Fibroblast of upper back skin (primary cell): ENCODE measurements around the gene CCDC88B.

Experiments
- DNase-seq: peaks from one replicate; pipeline ENCODE4 v3.0.0-alpha.2; 2013

Gene CCDC88B, protein sequence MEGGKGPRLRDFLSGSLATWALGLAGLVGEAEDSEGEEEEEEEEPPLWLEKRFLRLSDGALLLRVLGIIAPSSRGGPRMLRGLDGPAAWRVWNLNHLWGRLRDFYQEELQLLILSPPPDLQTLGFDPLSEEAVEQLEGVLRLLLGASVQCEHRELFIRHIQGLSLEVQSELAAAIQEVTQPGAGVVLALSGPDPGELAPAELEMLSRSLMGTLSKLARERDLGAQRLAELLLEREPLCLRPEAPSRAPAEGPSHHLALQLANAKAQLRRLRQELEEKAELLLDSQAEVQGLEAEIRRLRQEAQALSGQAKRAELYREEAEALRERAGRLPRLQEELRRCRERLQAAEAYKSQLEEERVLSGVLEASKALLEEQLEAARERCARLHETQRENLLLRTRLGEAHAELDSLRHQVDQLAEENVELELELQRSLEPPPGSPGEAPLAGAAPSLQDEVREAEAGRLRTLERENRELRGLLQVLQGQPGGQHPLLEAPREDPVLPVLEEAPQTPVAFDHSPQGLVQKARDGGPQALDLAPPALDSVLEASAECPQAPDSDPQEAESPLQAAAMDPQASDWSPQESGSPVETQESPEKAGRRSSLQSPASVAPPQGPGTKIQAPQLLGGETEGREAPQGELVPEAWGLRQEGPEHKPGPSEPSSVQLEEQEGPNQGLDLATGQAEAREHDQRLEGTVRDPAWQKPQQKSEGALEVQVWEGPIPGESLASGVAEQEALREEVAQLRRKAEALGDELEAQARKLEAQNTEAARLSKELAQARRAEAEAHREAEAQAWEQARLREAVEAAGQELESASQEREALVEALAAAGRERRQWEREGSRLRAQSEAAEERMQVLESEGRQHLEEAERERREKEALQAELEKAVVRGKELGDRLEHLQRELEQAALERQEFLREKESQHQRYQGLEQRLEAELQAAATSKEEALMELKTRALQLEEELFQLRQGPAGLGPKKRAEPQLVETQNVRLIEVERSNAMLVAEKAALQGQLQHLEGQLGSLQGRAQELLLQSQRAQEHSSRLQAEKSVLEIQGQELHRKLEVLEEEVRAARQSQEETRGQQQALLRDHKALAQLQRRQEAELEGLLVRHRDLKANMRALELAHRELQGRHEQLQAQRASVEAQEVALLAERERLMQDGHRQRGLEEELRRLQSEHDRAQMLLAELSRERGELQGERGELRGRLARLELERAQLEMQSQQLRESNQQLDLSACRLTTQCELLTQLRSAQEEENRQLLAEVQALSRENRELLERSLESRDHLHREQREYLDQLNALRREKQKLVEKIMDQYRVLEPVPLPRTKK (N-terminal part only)

DNA sequence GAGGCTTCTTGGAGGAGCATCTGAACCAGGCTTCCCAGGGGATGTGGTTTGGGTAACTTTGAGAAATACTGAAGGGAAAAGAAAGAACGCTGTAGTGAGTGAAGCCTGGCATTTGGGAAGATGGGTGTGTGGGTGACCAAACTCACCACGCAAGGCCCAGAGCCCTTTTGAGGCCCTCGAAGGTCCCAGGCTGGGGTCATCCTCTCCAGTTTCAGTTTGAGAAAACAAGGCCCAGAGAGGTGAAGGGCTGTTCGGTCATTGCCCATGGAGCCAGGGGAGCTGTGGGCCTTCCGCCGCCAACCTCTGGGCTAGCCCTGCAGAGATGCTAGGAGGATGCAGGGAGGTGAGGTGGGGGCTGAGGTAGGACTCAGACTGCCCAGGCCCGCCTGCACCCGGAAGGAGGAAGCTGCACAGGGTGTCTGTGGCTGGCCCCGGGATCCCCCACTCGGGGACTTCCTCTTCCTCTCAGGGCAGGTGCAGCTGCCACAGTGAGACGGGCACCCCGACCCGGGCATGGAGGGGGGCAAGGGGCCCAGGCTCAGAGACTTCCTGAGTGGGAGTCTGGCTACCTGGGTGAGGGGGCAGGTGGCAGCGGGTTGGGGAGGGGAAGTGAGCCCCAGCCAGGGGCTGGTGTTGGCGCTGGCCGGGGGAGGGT, at the start of gene CCDC88B:
CCDC88B (plus strand) TSS at position 451 of the 655 bp plus-strand sequence; CDS start at position 514, 63 bp downstream.
- DNase-seq = no peak

DNA sequence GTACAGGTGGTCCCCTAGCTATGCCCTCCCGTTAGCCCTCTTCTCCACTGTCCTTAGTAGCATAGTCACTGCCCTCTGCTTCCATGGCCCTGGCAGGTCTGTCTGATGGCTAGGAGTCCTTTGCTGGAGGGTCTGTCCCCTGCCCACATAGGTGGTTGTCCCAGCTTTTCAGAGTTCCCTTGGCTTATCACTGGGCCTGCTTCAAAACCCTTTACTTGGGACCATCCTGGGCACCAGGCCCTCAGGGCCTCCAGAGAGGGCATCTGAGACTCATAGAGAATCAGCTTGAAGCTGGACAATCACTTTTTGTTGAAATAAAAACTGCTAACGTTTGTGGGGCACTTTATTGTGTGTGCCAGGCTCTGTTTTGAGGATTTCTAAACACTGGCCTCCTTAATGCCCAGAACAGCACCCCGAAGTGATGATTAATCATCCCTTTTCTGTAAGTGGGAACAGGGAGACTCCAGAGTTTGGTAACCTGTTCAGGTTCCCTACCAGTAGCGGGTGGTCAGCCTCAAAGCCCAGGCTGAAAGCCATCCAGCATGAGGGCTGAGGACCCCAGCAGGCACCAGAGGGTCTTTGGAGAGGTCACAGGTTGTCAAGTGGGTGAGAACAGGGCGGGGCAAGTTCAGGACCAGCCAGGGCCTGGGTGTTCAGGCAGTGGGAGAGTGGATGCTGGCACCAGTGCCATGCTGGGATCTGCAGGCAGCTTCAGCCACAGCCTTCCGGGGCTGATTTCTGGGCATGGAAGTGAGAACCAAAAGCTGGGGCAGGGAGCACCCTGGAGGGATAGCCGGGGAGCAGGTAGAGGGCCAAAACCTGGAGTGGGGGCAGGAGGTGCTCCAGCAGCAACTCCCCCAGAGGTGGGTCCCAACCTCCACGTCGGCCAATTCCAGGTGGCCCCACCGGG, 49.4 kb upstream of the CCDC88B start:
- DNase-seq = no peak

DNA sequence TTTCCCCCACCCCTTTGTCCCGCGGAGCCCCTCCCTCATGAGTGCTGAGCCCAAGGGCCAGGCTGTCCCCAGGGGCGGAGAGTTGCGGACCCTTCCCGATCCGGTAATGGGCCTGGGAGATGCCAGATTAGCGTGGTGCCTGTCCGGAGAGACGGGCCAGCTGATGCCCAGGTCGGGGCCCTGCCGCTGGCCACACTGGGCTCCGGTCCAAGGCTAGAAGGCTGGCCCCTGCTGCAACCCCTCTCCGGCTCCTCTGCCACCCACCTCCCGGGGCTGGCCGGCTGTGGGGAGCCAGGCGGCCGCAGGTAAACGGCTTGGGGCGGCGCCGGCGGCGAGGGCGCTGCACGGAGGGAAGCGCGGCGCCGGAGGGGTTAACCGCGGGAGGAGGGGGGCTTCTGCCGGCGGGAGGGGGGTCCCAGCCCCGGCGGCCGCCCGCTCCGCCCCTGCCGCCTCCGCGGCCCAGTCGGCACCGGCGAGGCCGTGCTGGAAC, 48.7 kb upstream of the CCDC88B start, which contains the start of gene KCNK4:
KCNK4 (plus strand) TSS at position 41 of the 490 bp plus-strand sequence. CDS start 1,717 bp downstream, outside the sequence.
- DNase-seq = no peak

DNA sequence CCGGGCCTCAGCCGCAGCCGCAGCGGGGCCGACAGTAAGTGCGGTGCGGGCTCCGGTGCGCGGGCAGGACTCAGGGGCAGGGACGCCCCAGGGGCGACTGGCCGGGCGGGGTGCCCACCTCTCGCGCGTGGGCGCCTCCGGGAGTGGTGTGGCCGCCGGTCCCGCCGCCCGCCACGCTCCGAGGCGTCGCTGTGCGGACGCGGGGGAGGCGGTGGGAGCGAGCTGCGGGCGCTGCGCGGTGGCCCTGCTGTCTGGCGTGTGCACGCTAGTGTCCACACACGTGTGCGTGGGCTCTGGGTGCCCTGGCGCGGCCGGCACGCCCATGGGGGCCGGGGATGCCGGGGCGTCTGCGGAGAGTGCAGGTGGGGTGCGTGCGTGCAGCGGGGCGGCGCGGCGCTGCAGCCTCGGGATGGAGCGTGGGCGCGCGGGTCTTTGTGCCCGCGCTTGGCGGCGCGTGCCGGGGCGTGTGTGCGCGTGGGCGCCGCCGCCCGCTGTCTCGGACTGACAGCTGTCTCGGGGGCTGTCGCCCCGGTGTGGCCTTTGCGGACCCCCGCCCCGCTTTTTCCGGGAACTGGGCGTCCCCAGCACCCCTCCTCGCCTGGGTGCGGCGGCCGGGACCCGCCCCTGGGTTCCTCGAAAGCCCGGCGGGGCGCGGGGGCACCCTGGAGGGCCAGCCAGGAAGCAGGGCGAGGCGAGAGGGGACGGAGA, 48.1 kb upstream of the CCDC88B start:
- no peak for DNase-seq

DNA sequence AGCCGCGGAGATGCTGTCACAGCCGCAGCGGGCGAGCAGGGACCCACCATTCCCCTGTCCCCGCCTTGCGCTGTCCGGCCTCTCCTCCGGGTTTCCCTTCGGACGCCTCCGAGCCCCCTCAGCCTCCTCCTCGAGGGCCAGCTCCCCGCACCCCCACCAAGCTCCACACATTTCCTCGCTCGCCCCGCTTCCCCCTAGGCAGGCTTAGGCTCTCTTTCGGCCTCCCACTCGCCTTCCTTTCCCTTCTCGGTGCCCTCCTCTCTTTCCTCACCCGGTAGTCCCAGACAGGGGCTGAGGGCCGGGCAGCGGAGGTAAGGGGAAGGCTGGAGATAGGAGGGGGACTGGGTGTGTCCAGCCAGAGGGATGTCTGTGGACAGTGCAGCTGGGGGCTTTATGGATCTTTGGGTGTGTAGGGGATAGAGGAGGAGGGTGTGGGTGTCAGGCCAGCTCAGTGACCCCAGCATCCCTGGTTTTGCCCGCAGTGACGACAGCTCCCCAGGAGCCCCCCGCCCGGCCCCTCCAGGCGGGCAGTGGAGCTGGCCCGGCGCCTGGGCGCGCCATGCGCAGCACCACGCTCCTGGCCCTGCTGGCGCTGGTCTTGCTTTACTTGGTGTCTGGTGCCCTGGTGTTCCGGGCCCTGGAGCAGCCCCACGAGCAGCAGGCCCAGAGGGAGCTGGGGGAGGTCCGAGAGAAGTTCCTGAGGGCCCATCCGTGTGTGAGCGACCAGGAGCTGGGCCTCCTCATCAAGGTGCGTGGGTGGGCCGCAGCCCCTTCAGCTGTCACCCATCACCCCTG, 47.3 kb upstream of the CCDC88B start:
- DNase-seq = no peak

DNA sequence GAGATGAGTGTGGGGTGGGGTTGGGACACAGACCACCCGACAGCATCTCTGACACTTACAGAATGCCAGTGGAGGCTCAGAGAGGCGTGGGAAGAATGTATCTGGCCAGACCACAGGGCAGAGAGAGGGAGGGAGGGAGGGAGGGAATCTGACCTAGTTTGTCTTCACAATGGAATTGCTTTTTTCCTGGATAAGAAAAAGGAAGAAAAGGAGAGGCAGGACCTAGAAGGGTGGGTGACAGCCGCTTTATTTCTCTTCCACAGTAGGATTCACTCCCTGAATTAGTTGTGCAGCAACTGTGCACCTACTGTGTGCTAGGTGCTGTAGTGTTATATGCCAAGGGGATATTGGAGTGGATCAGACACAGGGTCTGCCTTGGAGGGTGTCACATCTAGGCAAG, 45.2 kb upstream of the CCDC88B start:
- no peak for DNase-seq

DNA sequence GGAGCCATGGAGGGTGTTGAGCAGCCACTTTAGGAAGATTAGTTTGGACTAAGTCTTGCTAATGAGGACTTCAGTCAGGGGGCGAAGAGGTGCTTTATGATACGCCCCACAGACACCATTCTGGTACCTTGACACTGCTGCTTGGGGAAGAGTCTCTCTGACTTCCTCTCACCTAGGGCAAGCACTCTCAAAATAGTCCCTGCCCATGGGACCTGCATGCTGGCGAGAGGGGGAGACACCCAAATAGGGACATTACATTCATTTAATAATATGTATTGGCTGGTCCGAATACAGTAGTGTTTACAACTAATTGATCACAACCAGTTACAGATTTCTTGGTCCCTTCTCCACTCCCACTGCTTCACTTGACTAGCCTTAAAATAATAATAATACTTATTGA, 44.2 kb upstream of the CCDC88B start:
- DNase-seq = no peak

DNA sequence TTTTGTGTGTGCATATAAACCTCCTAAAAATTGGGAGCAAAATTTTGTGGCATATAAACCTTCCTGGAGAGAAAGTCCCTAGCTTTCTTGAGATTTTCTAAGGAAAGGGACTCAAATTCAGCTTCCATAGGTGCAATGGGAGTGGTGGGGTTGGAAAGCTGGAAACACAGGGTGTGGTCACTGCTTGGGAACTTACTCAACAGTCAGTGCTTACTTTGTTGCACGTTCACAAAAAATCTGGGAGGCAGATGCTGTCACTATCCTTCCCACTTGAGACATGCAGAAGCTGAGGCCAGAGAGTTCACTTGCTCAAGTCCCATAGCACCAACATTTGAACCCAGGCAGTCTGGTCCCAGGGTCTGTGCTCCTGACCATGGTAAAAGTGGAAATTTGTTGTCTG, 43.8 kb upstream of the CCDC88B start:
- DNase-seq = no peak

DNA sequence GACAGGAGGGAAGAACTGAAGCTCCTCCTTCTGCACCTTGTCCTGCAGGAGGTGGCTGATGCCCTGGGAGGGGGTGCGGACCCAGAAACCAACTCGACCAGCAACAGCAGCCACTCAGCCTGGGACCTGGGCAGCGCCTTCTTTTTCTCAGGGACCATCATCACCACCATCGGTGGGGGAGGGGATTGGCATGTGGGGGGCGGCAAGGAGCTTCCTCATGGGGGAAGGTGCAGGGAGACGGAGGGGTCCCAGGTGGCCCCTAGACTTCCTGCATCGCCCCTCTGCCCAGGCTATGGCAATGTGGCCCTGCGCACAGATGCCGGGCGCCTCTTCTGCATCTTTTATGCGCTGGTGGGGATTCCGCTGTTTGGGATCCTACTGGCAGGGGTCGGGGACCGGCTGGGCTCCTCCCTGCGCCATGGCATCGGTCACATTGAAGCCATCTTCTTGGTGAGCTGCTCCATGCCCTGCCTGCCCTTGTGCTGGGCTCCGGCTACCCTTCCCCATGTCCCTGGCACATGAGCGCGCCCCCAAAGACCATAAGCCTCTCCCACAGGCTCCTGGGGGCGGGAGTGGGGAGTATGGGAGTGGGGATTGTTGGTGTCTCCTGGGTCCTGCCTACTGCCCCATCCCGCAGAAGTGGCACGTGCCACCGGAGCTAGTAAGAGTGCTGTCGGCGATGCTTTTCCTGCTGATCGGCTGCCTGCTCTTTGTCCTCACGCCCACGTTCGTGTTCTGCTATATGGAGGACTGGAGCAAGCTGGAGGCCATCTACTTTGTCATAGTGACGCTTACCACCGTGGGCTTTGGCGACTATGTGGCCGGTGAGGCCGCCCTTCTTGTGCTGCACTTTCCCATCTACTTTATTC, 42.9 kb upstream of the CCDC88B start:
- DNase-seq = no peak

DNA sequence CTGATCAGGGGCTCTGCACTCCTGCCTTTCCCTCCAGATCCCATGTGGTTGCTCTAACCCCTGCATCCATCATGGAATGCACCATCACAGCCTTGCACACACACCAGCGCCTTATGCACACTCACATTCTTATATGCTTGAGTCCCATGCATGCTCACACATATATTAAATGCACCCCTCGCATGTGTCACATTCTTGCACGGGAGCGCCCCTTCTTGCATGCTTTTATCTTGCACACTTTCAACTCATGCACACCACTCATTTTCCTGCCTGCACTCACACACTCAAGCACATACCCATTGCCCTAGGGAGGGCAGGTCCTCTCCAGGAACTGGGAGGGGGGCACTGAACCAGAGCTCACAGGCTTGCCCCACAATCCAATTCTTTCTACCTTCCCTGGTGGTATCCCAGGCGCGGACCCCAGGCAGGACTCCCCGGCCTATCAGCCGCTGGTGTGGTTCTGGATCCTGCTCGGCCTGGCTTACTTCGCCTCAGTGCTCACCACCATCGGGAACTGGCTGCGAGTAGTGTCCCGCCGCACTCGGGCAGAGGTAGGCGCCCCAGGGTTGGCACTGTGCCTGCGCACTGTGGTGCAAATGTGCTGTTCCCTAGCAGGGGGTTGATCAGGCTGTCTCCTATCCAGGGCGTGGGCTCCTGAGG, 42.2 kb upstream of the CCDC88B start:
- no peak for DNase-seq

DNA sequence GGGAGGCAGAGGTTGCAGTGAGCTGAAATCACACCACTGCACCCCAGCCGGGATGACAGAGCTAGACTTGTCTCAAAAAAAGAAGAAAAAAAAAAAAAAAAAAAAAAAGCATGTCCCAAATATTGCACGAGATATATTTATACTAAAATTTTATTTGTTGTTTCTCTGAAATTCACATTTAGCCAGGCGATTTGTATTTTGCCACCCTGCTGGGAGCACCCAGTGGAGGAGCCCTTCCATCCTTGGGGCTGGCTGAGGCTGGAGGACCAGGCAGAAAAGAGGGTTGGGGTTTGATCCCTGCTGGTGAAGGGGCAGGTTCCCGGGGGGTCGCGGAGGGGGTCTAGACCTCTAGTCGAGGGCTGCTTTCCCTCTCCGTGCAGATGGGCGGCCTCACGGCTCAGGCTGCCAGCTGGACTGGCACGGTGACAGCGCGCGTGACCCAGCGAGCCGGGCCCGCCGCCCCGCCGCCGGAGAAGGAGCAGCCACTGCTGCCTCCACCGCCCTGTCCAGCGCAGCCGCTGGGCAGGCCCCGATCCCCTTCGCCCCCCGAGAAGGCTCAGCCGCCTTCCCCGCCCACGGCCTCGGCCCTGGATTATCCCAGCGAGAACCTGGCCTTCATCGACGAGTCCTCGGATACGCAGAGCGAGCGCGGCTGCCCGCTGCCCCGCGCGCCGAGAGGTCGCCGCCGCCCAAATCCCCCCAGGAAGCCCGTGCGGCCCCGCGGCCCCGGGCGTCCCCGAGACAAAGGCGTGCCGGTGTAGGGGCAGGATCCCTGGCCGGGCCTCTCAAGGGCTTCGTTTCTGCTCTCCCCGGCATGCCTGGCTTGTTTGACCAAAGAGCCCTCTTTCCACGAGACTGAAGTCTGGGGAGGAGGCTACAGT, 40.8 kb upstream of the CCDC88B start:
- no peak for DNase-seq

DNA sequence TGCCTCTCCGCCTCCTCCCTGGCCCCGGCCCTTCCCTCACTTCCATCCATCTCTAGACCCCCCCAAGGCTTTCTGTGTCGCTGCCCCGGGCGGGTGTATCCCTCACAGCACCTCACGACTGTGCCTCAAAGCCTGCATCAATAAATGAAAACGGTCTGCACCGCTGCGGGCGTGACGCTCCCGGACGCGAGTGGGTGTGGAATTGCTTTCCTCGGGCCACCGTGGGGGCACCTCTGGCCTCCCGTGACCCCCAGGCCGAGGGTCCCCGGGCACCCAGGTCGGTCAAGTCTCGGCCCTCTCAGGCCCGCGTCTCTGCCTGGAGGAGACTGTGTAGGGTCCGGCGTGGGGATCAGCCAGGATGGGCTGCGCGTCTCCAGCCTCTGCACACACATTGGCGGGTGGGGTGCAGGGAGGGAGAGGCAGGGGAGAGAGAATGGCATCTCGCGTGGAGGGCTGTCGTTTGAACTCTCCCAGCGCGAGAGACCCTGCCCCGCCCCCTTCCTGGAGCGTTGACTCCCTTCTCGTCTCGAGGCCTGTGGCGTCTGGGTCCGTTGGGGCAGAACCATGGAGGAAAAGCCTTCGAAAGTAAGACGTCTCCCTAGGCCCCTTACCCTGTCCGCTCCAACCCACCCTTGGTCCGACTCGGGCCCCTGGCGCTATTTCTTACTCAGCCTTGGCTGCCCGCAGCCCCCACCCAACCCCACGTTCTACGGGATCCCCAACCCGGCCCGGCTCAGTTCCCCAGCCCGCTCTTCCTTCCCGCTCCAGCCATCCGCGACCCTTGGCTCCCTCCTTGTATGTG, 40.0 kb upstream of the CCDC88B start, which contains the start of gene CATSPERZ:
CATSPERZ (plus strand) TSS at position 512 of the 802 bp plus-strand sequence; CDS start at position 565, 53 bp downstream.
- no peak for DNase-seq

DNA sequence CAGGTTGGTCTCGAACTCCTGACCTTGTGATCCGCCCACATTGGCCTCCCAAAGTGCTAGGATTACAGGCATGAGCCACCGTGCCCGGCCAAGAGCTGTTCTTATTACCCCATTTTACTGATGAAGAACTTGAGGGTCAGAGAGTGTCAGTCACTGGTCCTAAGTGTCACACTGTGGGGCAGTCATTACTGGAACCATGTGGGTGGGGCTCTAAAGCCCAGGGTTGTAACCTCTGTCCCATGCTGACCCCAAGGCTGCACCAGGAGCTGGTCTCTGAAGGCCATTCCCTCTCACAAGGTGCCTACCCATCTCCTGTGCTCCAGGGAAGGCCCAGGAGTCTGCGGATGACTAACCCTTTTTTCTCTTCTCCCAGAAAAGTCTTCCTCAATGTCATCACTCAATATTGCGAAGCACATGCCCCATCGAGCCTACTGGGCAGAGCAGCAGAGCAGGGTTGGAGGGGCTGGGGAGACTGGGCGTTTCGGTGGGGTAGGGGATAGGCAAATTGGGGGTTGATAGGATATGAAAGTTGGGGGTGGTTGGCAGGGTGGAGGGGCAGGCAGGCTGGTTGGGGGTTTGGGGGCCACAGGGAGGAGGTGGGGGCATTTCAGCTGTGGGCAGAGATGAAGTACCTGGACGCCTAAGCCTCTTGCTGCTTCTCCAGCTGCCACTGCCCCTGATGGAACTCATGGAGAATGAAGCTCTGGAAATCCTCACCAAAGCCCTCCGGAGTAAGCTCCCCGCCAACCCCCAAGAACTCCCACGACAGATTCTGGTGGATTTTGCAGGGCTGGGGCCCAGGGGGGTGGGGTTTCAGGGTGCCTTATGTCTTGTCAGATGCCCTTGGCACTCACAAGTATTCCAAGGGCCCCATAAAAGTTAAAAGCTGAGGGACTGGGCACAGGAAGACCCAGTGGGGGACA, 36.6 kb upstream of the CCDC88B start:
- DNase-seq = no peak

DNA sequence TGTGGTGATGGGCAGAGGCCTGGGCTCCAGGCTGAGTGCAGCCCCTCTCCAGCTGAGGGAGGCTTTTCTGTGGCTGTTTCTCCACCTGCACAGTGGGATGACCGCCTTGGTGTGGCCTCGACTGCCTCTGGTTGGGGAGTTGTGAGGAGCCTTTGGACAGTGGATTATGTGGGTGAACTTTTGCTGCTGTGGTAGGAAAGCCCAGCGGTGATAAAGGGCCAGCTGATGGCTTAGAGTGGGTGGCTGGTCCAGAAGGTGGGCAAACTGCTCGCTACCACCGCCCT, 36.0 kb upstream of the CCDC88B start:
- DNase-seq = no peak
